ENCODE measurements around the gene SLC25A43.

GRCh38 chrX:119466970-119467369 is 67.8 kb downstream of the SLC25A43 start:
- no peak for TF ChIP-seq CTCF (IDR thresholded peaks at IDR 0.05)
- TF ChIP-seq POLR2A (IDR thresholded peaks at IDR 0.05), result no peak

Measured in thyroid gland (tissue), 4 donors.